ENCODE data around the gene CAMTA1.

Gene CAMTA1

GRCh38 chr1:7032992-7033391 is 247.7 kb downstream of the CAMTA1 start:
- no peak for DNase-seq (ENCODE audit: low read depth in 3 of 3)

- DNase-seq (ENCODE audit: low read depth in 3 of 3): no peak
Observed at GRCh38 chr1:7036386-7036785, 251.1 kb downstream of the CAMTA1 start.

GRCh38 chr1:7039590-7040220 is 254.5 kb downstream of the CAMTA1 start:
- DNase-seq (ENCODE audit: low read depth in 3 of 3): no peak

GRCh38 chr1:7040969-7041695 is 255.9 kb downstream of the CAMTA1 start:
- DNase-seq (ENCODE audit: low read depth in 3 of 3): no peak

- DNase-seq (ENCODE audit: low read depth in 3 of 3): no peak
Observed at GRCh38 chr1:7042322-7043190, 257.3 kb downstream of the CAMTA1 start.

- no peak for DNase-seq (ENCODE audit: low read depth in 3 of 3)
Observed at GRCh38 chr1:7043191-7043549, 257.9 kb downstream of the CAMTA1 start.

GRCh38 chr1:7043719-7044535 is 258.7 kb downstream of the CAMTA1 start:
- no peak for DNase-seq (ENCODE audit: low read depth in 3 of 3)

- DNase-seq (ENCODE audit: low read depth in 3 of 3): no peak
Observed at GRCh38 chr1:7045897-7046296, 260.6 kb downstream of the CAMTA1 start.

GRCh38 chr1:7046314-7046713 is 261.1 kb downstream of the CAMTA1 start:
- no peak for DNase-seq (ENCODE audit: low read depth in 3 of 3)

GRCh38 chr1:7046891-7047290 is 261.6 kb downstream of the CAMTA1 start:
- no peak for DNase-seq (ENCODE audit: low read depth in 3 of 3)

GRCh38 chr1:7047866-7048265 is 262.6 kb downstream of the CAMTA1 start:
- DNase-seq (ENCODE audit: low read depth in 3 of 3): no peak

- DNase-seq (ENCODE audit: low read depth in 3 of 3): no peak
Observed at GRCh38 chr1:7048395-7048794, 263.1 kb downstream of the CAMTA1 start.

GRCh38 chr1:7049913-7050625 is 264.8 kb downstream of the CAMTA1 start:
- no peak for DNase-seq (ENCODE audit: low read depth in 3 of 3)

GRCh38 chr1:7050751-7051665 is 265.8 kb downstream of the CAMTA1 start:
- DNase-seq (ENCODE audit: low read depth in 3 of 3): no peak

- no peak for DNase-seq (ENCODE audit: low read depth in 3 of 3)
Observed at GRCh38 chr1:7052701-7053100, 267.4 kb downstream of the CAMTA1 start.

GRCh38 chr1:7060745-7061144 is 275.5 kb downstream of the CAMTA1 start:
- DNase-seq (ENCODE audit: low read depth in 3 of 3): no peak

- no peak for DNase-seq (ENCODE audit: low read depth in 3 of 3)
Observed at GRCh38 chr1:7062346-7063061, 277.2 kb downstream of the CAMTA1 start.

- no peak for DNase-seq (ENCODE audit: low read depth in 3 of 3)
Observed at GRCh38 chr1:7063981-7064380, 278.7 kb downstream of the CAMTA1 start.

- DNase-seq (ENCODE audit: low read depth in 3 of 3): no peak
Observed at GRCh38 chr1:7068552-7068951, 283.3 kb downstream of the CAMTA1 start.

Data from stimulated activated CD4-positive, alpha-beta T cell treated with anti-CD3 and anti-CD28 coated beads, TNF-alpha, amount 100 ng/mL, for 48 hours (primary cell).